GM19438 (cell line): ENCODE measurements around the gene CLDN1.

Source experiments
- ATAC-seq: cut with Tn5 transposase; IDR thresholded peaks from one replicate; pipeline ENCODE4 v1.9.1; 2021; ENCODE audit warnings: low read depth; ENCODE audit not compliant: unreplicated experiment

CLDN1 gene, protein sequence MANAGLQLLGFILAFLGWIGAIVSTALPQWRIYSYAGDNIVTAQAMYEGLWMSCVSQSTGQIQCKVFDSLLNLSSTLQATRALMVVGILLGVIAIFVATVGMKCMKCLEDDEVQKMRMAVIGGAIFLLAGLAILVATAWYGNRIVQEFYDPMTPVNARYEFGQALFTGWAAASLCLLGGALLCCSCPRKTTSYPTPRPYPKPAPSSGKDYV

GRCh38 chr3:190321789-190322603 lies at the start of gene CLDN1:
Gene CLDN1 (minus strand): TSS chr3:190322446. CDS start chr3:190322206, 240 bp downstream.
- ATAC-seq = peak; percentile 92

DNA sequence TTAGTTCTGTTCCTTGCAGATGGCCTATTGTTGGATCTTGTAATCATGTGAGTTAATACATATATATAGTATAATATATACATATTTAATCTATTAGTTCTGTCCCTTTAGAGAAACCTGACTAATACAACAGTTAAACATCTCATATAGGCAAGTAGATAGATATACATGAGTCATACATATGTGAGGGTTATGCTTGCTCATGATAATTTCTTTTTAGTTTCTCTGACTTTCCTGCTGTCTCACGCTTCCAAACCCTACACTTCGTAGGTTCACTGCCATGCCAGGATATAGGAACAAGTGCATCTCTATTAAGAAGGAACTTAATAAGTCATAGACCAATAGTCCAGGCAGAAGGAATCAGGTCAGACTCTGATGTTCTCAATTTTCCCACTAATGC lies 48.9 kb upstream of the CLDN1 start:
- no peak for ATAC-seq

DNA sequence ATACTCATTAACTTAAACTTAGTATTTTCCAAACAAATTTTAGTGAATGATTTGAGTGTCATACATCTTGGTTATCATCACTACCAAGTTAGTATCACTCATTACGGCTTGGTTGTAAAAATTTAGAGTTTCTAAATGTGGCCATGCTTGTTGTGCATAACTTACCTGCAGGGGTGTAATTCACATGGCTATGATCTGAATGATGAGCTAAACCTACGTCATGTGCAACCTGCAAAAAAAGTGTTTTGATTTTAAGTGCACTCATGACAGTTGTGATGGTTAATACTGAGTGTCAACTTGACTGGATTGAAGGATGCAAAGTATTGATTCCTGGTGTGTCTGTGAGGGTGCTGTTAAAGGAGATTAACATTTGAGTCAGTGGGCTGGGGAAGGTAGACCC lies 48.1 kb upstream of the CLDN1 start:
- ATAC-seq = no peak

DNA sequence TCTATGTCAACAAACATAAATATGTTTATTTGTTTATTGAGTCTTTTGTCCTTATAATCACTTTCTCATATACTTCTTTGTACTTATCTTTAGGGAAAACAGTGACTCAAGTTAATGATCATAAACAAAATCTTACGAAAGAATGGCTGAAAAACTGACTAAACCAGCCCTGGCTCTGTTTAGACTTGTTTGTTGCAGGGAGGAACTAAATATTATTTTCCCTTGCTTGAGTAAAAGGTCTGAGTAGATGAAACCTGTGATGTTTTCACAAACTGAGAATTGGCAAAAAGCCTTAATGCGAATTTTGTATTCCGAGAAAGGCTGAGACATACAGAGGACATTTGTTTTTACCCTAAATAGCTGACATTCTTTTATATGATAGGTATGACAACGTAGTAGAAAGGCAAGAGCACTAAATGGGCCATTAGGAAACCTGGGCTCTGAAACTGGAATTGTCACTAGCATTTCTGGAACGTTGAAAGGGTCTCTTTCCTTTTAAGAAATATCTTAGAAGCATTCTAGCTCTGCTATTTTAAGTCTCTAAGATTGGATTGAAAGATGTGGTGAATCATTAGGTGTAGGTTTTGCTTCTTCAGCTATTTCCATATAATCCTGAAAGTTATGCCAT lies 47.5 kb upstream of the CLDN1 start:
- no peak for ATAC-seq

DNA sequence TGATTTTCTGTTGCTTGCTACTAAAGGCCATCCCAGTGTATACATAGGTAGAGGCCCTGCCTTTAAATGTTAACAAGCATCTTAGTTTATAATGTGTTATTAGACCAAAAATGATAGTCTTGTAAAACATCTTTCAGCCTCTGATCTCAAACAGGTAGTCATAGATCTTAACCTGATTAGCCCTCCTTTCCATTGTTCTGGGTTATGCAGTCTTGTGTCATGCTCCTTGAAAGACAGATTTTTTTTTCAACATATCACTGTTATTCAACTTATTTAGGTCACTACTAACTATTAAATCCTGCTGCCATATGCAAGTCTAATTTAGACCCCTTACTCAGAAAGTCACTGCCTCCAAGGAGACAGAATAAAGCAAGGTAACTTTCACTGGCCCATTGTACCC lies 46.6 kb upstream of the CLDN1 start:
- no peak for ATAC-seq

DNA sequence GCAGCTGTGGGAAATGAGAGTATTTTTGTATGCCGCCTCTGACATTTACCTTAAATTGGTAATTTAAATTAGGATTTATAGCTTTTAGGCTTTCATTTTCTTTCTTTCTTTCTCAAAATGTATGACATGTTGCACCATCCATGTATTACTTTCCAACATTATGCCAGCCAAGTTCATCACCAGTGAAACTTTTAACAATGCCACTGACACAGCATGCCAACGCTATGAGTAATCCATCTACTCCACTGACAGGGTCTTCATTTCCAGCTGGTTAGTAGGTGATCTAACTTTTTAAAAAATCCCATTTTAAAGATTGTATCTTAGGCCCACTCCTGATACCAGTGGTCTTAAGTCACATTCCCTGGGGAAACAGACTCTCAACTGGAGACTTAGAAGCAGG lies 43.9 kb upstream of the CLDN1 start:
- no peak for ATAC-seq

DNA sequence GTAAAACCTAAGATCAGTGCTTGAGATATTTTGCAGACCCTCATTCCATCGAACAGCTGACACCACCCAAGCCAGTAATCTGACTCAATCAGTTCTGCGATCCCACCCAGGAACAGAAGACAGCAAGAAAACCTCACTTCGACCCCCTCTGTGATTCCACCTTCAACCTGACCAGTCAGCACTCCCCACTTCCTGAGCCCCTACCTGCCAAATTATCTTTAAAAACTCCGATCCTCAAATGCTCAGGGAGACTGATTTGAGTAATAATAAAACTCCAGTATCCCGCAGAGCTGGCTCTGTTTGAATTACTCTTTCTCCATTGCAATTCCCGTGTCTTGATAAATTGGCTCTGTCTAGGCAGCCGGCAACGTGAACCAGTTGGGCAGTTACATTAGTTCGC lies 40.0 kb upstream of the CLDN1 start:
- ATAC-seq = no peak

GRCh38 chr3:190361791-190362190 lies 39.5 kb upstream of the CLDN1 start:
- ATAC-seq = no peak

GRCh38 chr3:190360228-190360627 lies 38.0 kb upstream of the CLDN1 start:
- ATAC-seq = no peak

DNA sequence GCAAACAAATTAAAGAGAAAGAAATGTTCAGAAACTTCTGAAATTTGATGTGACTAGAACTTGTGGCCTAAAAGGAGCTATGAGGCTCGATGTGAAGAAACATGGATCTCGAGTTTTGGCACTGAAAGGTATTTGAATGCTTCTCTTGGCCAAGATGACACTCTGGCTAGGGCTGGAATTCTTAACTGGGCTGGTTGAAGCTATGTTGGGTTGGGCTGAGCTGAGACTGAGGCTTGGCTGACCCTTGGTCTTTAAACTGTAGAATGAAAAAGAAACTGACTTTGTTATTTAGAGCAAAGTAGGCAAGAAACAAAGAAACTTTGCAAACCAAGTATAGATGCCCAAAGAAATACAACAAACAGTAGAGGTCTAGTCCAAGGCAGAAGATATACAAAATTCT lies 37.6 kb upstream of the CLDN1 start:
- ATAC-seq = no peak

- ATAC-seq = no peak
Observed at GRCh38 chr3:190357468-190357867, 35.2 kb upstream of the CLDN1 start.

GRCh38 chr3:190356246-190356645 lies 34.0 kb upstream of the CLDN1 start:
- no peak for ATAC-seq

DNA sequence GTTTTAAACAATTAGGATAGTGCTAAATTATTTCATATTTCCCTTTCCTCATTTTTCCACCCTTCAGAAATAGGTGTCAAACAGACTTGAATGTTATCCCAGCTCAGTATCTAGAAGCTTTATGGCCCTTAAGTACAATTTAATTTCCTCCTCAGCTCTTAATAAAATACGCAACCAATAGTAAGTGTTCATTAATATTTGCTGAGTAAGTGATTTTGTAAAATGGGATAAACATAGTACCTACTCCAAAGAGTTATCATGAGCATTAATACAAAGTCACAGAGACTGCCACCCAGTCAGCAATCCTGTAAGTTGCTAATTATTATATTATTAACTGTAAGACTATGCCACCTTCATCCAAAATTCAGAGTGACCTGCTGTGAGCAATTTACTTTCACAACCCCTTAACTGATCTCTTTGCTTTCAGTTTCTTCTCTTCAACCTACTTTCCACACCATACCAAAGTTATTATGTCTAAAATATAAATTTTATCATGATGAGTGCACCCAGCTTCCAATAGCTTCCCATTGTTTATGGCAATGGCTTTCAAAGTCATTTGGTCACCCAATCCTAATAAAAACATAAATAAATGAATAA lies 30.7 kb upstream of the CLDN1 start:
- no peak for ATAC-seq

DNA sequence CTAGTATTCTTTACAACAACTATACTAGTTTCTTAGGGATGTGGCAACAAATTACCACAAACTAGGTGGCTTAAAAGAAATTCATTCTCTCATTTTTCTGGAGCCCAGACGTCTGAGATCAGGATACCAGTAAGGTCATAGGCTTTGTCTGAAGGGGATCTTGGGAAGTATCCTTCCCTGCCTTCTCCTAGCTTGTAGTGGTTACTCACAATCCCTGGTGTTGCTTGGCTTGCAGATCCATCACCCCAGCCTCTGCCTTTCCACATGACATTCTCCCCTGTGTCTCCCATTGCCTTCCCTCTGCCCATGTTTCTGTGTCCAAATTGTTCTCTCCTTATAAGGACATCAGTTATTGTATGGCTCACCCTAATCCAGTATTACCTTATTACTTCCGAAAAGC lies 24.3 kb upstream of the CLDN1 start:
- no peak for ATAC-seq

DNA sequence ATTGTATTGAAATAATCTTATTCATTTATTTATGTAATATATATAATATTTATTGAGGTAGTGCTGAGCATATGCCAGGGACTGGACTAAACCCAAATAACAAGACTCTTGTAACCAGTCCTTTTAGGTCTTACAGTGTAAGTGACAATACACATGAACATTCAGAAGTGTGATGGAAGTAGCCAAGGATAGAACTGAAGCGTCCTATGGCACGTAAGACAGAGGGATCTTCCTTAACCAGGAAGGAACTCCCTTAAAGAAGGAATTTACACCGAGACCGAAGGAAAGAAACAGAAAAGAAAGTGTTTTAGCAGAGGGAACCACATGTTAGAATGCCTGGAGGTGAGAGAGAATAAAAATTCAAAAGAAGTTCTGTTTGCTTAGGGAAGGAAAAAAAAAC lies 23.6 kb upstream of the CLDN1 start:
- ATAC-seq = no peak

DNA sequence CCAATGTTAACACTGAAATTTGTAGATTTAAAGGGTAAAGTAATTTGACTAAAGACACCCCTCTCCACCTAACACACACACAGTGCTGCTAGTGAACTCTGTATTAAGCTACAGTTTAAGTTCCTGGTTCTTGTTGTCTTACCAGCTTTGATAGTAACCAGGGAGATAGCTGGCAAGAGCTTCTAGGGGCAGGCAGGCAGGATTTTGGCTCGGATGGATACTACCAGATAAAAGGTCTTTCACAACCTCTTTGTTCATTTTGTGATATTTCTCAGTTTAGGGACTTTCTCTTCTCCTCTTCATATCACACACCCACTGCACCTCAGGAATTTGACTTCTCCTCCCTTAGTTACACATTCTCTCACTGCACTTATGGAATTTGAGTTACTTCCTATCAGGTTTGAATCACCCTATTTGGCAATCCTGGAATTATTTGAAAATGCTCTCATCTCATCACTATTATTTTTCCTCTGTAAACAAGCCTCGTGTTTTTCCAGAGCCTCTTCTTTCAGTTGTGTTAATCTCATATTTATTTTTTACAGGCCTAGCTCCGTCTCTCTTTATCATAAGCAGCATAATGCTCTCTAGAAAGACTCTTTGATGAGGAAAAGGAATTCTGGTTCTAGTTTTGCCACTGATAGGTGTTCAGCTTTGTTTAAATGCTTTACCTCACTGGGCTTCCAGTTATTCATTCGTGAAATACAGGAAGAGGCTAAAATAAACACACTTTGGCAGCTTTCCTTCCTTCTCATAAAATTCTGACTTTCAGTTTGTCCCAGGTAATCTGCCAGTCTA lies 23.0 kb upstream of the CLDN1 start:
- ATAC-seq = no peak

DNA sequence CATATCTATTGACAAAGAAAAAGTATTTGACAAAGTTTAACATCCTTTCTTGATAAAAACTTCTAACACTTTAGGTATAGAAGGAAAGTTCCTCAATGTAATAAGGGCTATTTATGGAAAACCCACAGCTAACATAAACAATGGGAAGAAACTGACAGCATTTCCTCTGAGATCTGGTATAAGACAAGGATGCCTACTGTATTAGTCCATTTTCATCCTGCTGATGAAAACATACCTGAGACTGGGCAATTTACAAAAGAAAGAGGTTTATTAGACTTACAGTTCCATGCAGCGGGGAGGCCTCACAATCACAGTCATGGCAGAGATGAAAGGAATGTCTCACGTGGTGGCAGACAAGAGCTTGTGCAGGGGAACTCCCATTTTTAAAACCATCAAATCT lies 17.8 kb upstream of the CLDN1 start:
- ATAC-seq = no peak

GRCh38 chr3:190339130-190339529 lies 16.9 kb upstream of the CLDN1 start:
- ATAC-seq = peak; percentile 95

- no peak for ATAC-seq
Observed at GRCh38 chr3:190338717-190339116, 16.5 kb upstream of the CLDN1 start.

GRCh38 chr3:190337301-190337700 lies 15.1 kb upstream of the CLDN1 start:
- ATAC-seq = no peak
